Adrenal gland (tissue), 5 donors: ENCODE results near the gene BRF1.

Experiments
- CTCF ChIP-seq, 6 experiments: fragments of 450-650 bp in 4 of 6; fragments of 200-600 bp in 2 of 6; sonication (generic) in 1 of 6; IDR thresholded peaks; 1 replicate in 5 of 6; 2 replicates in 1 of 6; pipeline versions ENCODE4 v1.5.1 to v1.8.0; 2016 to 2021; ENCODE audit warnings: antibody characterized with exemption in 6 of 6, mild to moderate bottlenecking in 2 of 6, moderate library complexity in 1 of 6
- POLR2A ChIP-seq, 2 donors: fragments of 450-650 bp; IDR thresholded peaks; one replicate each; pipeline ENCODE4 v1.6.1; 2017; ENCODE audit warnings: antibody characterized with exemption in 2 of 2, mild to moderate bottlenecking in 2 of 2, moderate library complexity in 1 of 2
- donor health status: DM: no; HTN: no; CAD: no.

DNA sequence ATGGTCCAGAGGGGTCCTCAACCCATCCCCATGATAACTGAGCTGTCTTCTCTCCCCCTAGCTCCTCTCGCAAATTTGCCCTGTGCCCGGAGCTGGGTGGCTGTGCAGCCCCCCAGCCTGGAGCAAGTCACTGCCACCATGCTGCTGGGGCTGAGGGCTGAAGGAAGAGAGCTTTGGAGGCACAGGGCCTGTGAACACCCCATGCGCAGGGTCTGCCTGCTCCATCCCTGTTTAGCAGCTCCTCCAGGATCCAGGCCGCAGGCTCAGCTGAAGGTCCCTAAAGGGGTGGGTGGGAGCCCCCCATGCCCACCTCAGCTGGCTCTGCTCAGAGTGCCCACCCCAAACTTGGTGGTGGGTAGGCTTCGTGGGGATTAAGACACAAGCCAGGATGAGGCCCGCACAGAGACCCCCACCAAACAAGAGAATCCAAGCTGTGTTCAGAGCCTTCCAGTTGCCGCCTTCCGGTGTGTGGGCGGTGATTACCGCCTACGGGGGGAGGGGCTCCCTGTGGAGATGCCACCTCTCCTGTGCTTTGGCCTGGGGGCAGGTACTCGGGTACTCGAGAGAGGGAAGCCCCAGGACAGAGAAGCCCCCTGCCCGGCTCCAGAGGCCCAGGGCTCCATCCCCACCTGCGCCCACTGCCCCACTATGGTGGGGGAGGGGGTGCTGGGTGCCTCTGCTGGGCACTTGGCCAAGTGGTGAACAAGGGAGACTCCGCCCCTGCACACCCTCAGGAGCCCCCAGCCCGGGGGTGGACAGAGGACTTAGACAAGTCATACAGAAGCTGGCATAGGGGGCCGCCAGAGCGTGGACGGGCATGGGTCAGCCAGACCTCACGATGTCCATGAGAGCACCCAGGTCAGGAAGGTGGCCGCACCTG lies 130.8 kb downstream of the BRF1 start:
- TF ChIP-seq CTCF (IDR thresholded peaks at IDR 0.05) = no peak
- TF ChIP-seq POLR2A (IDR thresholded peaks at IDR 0.05) = no peak
